ENCODE results near the gene P3H2.

DNA sequence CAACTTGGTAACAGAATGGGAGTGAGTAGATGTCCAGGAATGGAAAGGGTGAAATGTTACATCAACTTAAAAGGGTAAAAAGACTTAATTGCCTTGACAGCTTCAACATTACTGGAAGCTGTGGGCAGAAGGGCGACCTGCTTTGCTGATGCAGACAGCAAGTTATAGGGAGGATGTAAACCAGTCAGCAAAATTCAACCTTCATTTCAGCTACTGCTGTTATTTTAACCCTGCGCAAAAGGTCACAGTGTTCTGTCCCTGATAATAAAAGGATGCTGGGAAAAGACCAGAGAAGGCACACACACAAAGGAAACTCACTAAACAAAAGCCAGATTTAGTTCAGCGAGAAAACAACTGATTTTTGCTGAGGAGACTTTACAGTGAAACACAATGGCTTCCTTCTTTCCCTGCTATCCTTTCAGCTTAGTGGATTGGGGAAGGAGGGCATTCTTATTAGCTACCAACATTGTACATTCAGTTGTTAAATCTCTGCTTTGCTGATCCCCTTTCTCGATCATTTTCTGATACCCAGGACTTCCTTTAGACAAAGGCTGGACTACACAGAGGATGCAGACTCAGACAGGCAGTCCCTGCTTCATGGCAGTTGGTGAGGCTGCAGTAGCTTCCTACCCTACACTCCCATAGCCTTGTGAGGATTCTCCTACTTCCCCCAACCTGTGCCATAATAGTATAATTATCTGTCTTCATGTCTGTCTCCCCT is 62.0 kb downstream of the P3H2 start:
- TF ChIP-seq POLR2A (IDR thresholded peaks at IDR 0.05): no peak
- TF ChIP-seq, protein P1, sequence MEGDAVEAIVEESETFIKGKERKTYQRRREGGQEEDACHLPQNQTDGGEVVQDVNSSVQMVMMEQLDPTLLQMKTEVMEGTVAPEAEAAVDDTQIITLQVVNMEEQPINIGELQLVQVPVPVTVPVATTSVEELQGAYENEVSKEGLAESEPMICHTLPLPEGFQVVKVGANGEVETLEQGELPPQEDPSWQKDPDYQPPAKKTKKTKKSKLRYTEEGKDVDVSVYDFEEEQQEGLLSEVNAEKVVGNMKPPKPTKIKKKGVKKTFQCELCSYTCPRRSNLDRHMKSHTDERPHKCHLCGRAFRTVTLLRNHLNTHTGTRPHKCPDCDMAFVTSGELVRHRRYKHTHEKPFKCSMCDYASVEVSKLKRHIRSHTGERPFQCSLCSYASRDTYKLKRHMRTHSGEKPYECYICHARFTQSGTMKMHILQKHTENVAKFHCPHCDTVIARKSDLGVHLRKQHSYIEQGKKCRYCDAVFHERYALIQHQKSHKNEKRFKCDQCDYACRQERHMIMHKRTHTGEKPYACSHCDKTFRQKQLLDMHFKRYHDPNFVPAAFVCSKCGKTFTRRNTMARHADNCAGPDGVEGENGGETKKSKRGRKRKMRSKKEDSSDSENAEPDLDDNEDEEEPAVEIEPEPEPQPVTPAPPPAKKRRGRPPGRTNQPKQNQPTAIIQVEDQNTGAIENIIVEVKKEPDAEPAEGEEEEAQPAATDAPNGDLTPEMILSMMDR (IDR thresholded peaks at IDR 0.05): no peak

Data from suprapubic skin (tissue), 3 donors.